Skeletal muscle tissue (tissue), 4 donors: Measurements from ENCODE around the gene ZNF273. TPM values are rescaled to one million over a fixed set of nuclear protein-coding genes. Genes with fewer than 3 reads are reported as not detected.

Experiments
- H3K27ac ChIP-seq: one replicate; pipeline ENCODE4 v1.7.0; 2013; ENCODE audit warnings: mild to moderate bottlenecking, low read depth, low read length, inconsistent platforms
- H3K27me3 ChIP-seq, 3 donors: one replicate each; pipeline ENCODE4 v1.7.0; 2013; ENCODE audit warnings: low read length in 3 of 3; ENCODE audit not compliant: control insufficient read depth in 3 of 3, insufficient read depth in 3 of 3
- H3K36me3 ChIP-seq, 3 donors: one replicate each; pipeline ENCODE4 v1.7.0; 2013; ENCODE audit warnings: low read length in 3 of 3; ENCODE audit not compliant: control insufficient read depth in 3 of 3, insufficient read depth in 3 of 3
- H3K4me1 ChIP-seq, 3 donors: one replicate each; pipeline ENCODE4 v1.7.0; 2013; ENCODE audit warnings: low read length in 3 of 3, mild to moderate bottlenecking in 3 of 3; ENCODE audit not compliant: control insufficient read depth in 3 of 3, insufficient read depth in 3 of 3
- H3K4me3 ChIP-seq, 3 donors: one replicate each; pipeline ENCODE4 v1.7.0; 2013; ENCODE audit warnings: low read length in 3 of 3
- H3K9ac ChIP-seq, 3 donors: one replicate each; pipeline ENCODE4 v1.7.0; 2013; ENCODE audit warnings: low read length in 3 of 3, mild to moderate bottlenecking in 3 of 3, moderate library complexity in 2 of 3, low read depth in 1 of 3
- H3K9me3 ChIP-seq, 3 donors: one replicate each; pipeline ENCODE4 v1.7.0; 2013; ENCODE audit warnings: low read length in 3 of 3; ENCODE audit not compliant: control insufficient read depth in 3 of 3
- total RNA-seq: library from RNA; depleted of rRNA; stranded (reverse); fragments of >200 nt; gene quantifications from one replicate; pipeline ENCODE4 v1.2.3, GENCODE V29; 2014
- donor health status: Osteomylitis.

ZNF273 gene
- total RNA-seq, 1 donor from 2014 or later = 6.3 TPM

- Histone ChIP-seq H3K36me3 (no peaks in the 10 kb centered on the region), H3K27ac (no peak overlapping the region), H3K4me3 (peak overlapping the region; percentile 75 to 83 (median 76)), H3K9ac (peak overlapping the region in 1 of 3 donors; percentile 75), H3K27me3 (peaks cover 0 to 37% (median 0%) of the 10 kb centered on the region in 3 donors), H3K9me3 (peaks cover 0 to 2% (median 0%) of the 10 kb centered on the region in 3 donors), H3K4me1 (peaks cover 2 to 30% (median 17%) of the 10 kb centered on the region in 3 donors)
These were observed 21.4 kb upstream of the ZNF273 start for GRCh38 chr7:64881461-64882287.

- Histone ChIP-seq H3K4me3 (peak overlapping the region; percentile 75 to 83 (median 76)), H3K36me3 (no peaks in the 10 kb centered on the region), H3K9ac (peak overlapping the region; percentile 43 to 80 (median 75)), H3K27ac (no peak overlapping the region), H3K9me3 (peaks cover 0 to 2% (median 0%) of the 10 kb centered on the region in 3 donors), H3K4me1 (peaks cover 2 to 23% (median 11%) of the 10 kb centered on the region in 3 donors), H3K27me3 (peaks cover 2 to 33% (median 2%) of the 10 kb centered on the region in 3 donors)
These were observed 20.5 kb upstream of the ZNF273 start for GRCh38 chr7:64882341-64883112.

GRCh38 chr7:64883113-64883905, 19.8 kb upstream of the ZNF273 start:
- H3K27me3 ChIP-seq = peaks cover 2 to 39% (median 2%) of the 10 kb centered on the region in 3 donors

DNA sequence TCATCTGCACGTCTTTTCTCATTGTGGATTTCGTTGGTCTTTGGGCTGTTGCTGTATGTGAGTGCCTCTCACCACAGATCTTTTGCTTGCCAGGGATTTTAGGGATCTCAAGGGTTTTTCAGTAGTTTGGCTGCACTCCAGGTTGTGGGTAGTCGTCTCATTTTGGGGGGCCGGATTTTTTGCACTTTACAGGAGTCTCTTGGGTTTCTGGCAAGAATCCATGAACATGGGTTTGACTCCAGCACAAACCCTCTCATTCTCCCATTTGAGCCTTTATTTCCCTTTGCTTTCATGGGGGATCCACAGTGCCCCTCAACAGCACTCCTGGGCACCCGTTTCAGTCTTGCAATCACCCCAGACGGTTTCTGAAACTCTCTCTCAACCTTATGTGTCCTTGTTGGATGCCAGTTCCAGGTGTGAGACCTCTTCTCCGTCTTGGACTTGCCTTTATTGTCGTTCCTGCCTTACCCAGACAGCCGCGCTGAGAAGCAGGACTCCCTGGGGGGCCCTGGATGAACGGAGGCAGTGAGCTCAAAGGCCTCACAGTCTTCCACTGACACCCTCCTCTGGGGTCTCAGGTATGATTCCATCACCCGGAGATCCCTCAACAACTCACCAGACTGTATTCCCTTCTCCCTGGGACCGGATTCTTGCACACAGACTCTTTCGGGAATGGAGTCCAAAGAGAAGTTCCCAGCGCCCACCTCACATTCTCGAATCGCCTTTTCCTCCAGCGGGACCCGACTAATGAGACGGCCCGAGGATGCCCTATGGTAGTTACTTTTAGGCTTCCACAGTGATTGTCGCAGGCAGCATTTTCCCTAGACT, 18.8 kb upstream of the ZNF273 start:
- Histone ChIP-seq H3K27ac (no peak overlapping the region), H3K9ac (no peak overlapping the region), H3K4me1 (peaks cover 16 to 39% (median 26%) of the 10 kb centered on the region in 3 donors), H3K27me3 (peaks cover 2 to 48% (median 2%) of the 10 kb centered on the region in 3 donors), H3K9me3 (peaks cover 0 to 2% (median 0%) of the 10 kb centered on the region in 3 donors), H3K4me3 (peak overlapping the region in 1 of 3 donors; percentile 83), H3K36me3 (no peaks in the 10 kb centered on the region)

More at GRCh38 chr7:64883113-64883905, 19.8 kb upstream of the ZNF273 start:
- Histone ChIP-seq H3K9me3 (peaks cover 0 to 2% (median 0%) of the 10 kb centered on the region in 3 donors), H3K4me3 (peak overlapping the region; percentile 75 to 83 (median 76)), H3K4me1 (peaks cover 8 to 29% (median 16%) of the 10 kb centered on the region in 3 donors), H3K36me3 (no peaks in the 10 kb centered on the region), H3K9ac (peak overlapping the region; percentile 43 to 80 (median 75)), H3K27ac (no peak overlapping the region)

- Histone ChIP-seq H3K4me3 (no peak overlapping the region), H3K27me3 (peaks cover 2 to 54% (median 2%) of the 10 kb centered on the region in 3 donors), H3K4me1 (peaks cover 19 to 45% (median 29%) of the 10 kb centered on the region in 3 donors), H3K9me3 (peaks cover 0 to under 1% (median 0%) of the 10 kb centered on the region in 3 donors), H3K27ac (no peak overlapping the region), H3K9ac (no peak overlapping the region), H3K36me3 (no peaks in the 10 kb centered on the region)
These were observed 18.1 kb upstream of the ZNF273 start for GRCh38 chr7:64884913-64885370.

- Histone ChIP-seq H3K27ac (no peak overlapping the region), H3K9me3 (no peaks in the 10 kb centered on the region), H3K4me3 (no peak overlapping the region), H3K9ac (no peak overlapping the region), H3K36me3 (no peaks in the 10 kb centered on the region), H3K4me1 (peaks cover 23 to 52% (median 29%) of the 10 kb centered on the region in 3 donors), H3K27me3 (peaks cover 2 to 56% (median 2%) of the 10 kb centered on the region in 3 donors)
These were observed 17.4 kb upstream of the ZNF273 start for GRCh38 chr7:64885520-64886240.

GRCh38 chr7:64886956-64887545, 16.0 kb upstream of the ZNF273 start:
- Histone ChIP-seq H3K4me1 (peaks cover 27 to 59% (median 30%) of the 10 kb centered on the region in 3 donors), H3K36me3 (no peaks in the 10 kb centered on the region), H3K27me3 (peaks cover 2 to 49% (median 2%) of the 10 kb centered on the region in 3 donors), H3K4me3 (no peak overlapping the region), H3K9me3 (no peaks in the 10 kb centered on the region), H3K9ac (no peak overlapping the region), H3K27ac (no peak overlapping the region)

- peak overlapping the region; percentile 33 to 66 (median 58) for H3K9ac ChIP-seq
- no peak overlapping the region for H3K27ac ChIP-seq
- H3K9me3 ChIP-seq = no peaks in the 10 kb centered on the region
- peaks cover 21 to 50% (median 27%) of the 10 kb centered on the region in 3 donors for H3K4me1 ChIP-seq
- H3K4me3 ChIP-seq = peak overlapping the region; percentile 59 to 78 (median 75)
- peaks cover 2 to 40% (median 2%) of the 10 kb centered on the region in 3 donors for H3K27me3 ChIP-seq
- no peaks in the 10 kb centered on the region for H3K36me3 ChIP-seq
These were observed 15.1 kb upstream of the ZNF273 start for GRCh38 chr7:64887756-64888508.
